ENCODE data around the gene DUSP19. TPM values are rescaled to one million over a fixed set of nuclear protein-coding genes. Genes with fewer than 3 reads are reported as not detected.

DUSP19 gene
- total and polyA plus RNA-seq, 2 of the 13 experiments (the other 11 are each of a cell fraction or from before 2014, with no cell fraction given): 1.3 to 1.9 TPM

- peak; percentile 41; the same call in 1 of the 2 replicates for TF ChIP-seq GFI1 (CRISPR knock-in tag; IDR thresholded peaks at IDR 0.05; ENCODE audit: borderline replicate concordance)
- no peak for TF ChIP-seq ZNF24 (IDR thresholded peaks at IDR 0.05)
- no peak for TF ChIP-seq RFX1 (IDR thresholded peaks at IDR 0.05)
- no peak for TF ChIP-seq WIZ (CRISPR knock-in tag; IDR thresholded peaks at IDR 0.05)
- no peak for TF ChIP-seq TARDBP (CRISPR knock-in tag; IDR thresholded peaks at IDR 0.05)
- no peak for TF ChIP-seq CHD4 (IDR thresholded peaks at IDR 0.05; ENCODE audit: borderline replicate concordance, low read length)
- TF ChIP-seq MAFK (conservative IDR thresholded peaks at IDR 0.05 in 1 of 2, IDR thresholded peaks at IDR 0.05 in 1 of 2; ENCODE audit: low read length in 2 of 2): no peak
- no peak for TF ChIP-seq ZNF800 (CRISPR knock-in tag; IDR thresholded peaks at IDR 0.05)
- TF ChIP-seq MATR3 (CRISPR knock-in tag; IDR thresholded peaks at IDR 0.05): no peak
- TF ChIP-seq ZFP62 (CRISPR knock-in tag; IDR thresholded peaks at IDR 0.05): no peak
- TF ChIP-seq ZSCAN12 (CRISPR knock-in tag; IDR thresholded peaks at IDR 0.05): no peak
- TF ChIP-seq ZNF430 (CRISPR knock-in tag; IDR thresholded peaks at IDR 0.05): peak; percentile 67; the same call in 1 of the 2 replicates
- no peak for TF ChIP-seq ZNF431 (CRISPR knock-in tag; IDR thresholded peaks at IDR 0.05; ENCODE audit: borderline replicate concordance, low read depth)
- no peak for TF ChIP-seq PHF20 (CRISPR knock-in tag; IDR thresholded peaks at IDR 0.05)
- 0 out of 2 replicates have a peak, but pooled peaks have one; percentile 20 for TF ChIP-seq MAF1 (CRISPR knock-in tag; IDR thresholded peaks at IDR 0.05; ENCODE audit: borderline replicate concordance)
- TF ChIP-seq ZNF615 (CRISPR knock-in tag; IDR thresholded peaks at IDR 0.05; ENCODE audit: borderline replicate concordance): no peak
- TF ChIP-seq SIN3A (IDR thresholded peaks at IDR 0.05; ENCODE audit: borderline replicate concordance, low read depth, low read length): no peak
- TF ChIP-seq SIX1 (CRISPR knock-in tag; IDR thresholded peaks at IDR 0.05; ENCODE audit: borderline replicate concordance): no peak
- no peak for TF ChIP-seq ATF6 (CRISPR knock-in tag; conservative IDR thresholded peaks at IDR 0.05)
- no peak; a peak in 1 of 4 replicates for TF ChIP-seq ATF4 (CRISPR knock-in tag; IDR thresholded peaks at IDR 0.05)
- TF ChIP-seq STAG1 (CRISPR knock-in tag; IDR thresholded peaks at IDR 0.05): no peak
- TF ChIP-seq MXI1 (IDR thresholded peaks at IDR 0.05; ENCODE audit: borderline replicate concordance, low read depth, low read length): 0 out of 3 replicates have a peak, but pooled peaks have one; percentile 28
Measured at GRCh38 chr2:183037553-183038340, 40.8 kb upstream of the DUSP19 start (continued).
